ENCODE results near the gene GID4.

DNA sequence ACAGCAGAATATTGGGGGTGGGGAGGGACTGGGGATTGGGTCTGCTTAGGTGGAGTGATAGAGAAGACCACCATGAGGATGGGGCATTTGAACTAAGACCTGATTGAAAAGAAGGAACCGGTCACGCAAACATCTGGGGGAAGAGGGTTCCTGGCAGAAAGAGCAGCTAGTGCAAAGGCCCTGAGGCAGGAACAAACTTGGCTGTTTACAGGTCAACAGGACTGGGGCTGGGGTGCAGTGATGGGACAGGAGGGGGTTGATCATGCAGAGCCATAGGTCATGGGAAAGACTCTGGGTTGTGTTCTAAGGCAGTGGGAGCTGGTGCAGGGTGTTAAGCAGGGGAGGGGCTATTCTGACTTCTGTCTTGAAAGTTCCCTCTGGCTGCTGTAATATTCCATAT, 50.4 kb downstream of the GID4 start:
- TF ChIP-seq, protein P1, sequence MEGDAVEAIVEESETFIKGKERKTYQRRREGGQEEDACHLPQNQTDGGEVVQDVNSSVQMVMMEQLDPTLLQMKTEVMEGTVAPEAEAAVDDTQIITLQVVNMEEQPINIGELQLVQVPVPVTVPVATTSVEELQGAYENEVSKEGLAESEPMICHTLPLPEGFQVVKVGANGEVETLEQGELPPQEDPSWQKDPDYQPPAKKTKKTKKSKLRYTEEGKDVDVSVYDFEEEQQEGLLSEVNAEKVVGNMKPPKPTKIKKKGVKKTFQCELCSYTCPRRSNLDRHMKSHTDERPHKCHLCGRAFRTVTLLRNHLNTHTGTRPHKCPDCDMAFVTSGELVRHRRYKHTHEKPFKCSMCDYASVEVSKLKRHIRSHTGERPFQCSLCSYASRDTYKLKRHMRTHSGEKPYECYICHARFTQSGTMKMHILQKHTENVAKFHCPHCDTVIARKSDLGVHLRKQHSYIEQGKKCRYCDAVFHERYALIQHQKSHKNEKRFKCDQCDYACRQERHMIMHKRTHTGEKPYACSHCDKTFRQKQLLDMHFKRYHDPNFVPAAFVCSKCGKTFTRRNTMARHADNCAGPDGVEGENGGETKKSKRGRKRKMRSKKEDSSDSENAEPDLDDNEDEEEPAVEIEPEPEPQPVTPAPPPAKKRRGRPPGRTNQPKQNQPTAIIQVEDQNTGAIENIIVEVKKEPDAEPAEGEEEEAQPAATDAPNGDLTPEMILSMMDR (IDR thresholded peaks at IDR 0.05), result no peak
- TF ChIP-seq POLR2AphosphoS5 (IDR thresholded peaks at IDR 0.05), result no peak
